ENCODE measurements around the gene POLR3E.
"Not testable (repeated sequence)": the region's sequence is repeated elsewhere in the genome, so short reads cannot be mapped to it uniquely, and the experiment has no call there.

Gene POLR3E

GRCh38 chr16:22292320-22292719 lies 4.9 kb upstream of the POLR3E start:
- no peak for DNase-seq (ENCODE audit: low spot score)

GRCh38 chr16:22293137-22294106 lies 3.8 kb upstream of the POLR3E start:
- DNase-seq (ENCODE audit: low spot score), result no peak

GRCh38 chr16:22296225-22297113 lies 740 bp upstream of the POLR3E start:
- peak; percentile 13 for DNase-seq (ENCODE audit: low spot score)

GRCh38 chr16:22297871-22298733 lies 893 bp downstream of the POLR3E start:
- DNase-seq (ENCODE audit: low spot score), result peak; percentile 70

GRCh38 chr16:22299036-22299435 lies 1.8 kb downstream of the POLR3E start:
- DNase-seq (ENCODE audit: low spot score), result no peak

GRCh38 chr16:22300427-22301071 lies 3.3 kb downstream of the POLR3E start:
- peak; percentile 88 for DNase-seq (ENCODE audit: low spot score)

- DNase-seq (ENCODE audit: low spot score), result not testable (repeated sequence)
Measured at GRCh38 chr16:22301423-22301822, 4.2 kb downstream of the POLR3E start.

GRCh38 chr16:22302776-22303363 lies 5.7 kb downstream of the POLR3E start:
- no peak for DNase-seq (ENCODE audit: low spot score)

GRCh38 chr16:22304411-22304810 lies 7.2 kb downstream of the POLR3E start:
- DNase-seq (ENCODE audit: low spot score), result no peak

- DNase-seq (ENCODE audit: low spot score), result no peak
Measured at GRCh38 chr16:22306788-22307187, 9.6 kb downstream of the POLR3E start.

- DNase-seq (ENCODE audit: low spot score), result no peak
Measured at GRCh38 chr16:22307838-22308237, 10.6 kb downstream of the POLR3E start.

GRCh38 chr16:22308824-22309520 lies 11.8 kb downstream of the POLR3E start:
- DNase-seq (ENCODE audit: low spot score), result no peak

- DNase-seq (ENCODE audit: low spot score), result no peak
Measured at GRCh38 chr16:22311520-22311919, 14.3 kb downstream of the POLR3E start.

GRCh38 chr16:22312897-22313781 lies 15.9 kb downstream of the POLR3E start:
- no peak for DNase-seq (ENCODE audit: low spot score)

- DNase-seq (ENCODE audit: low spot score), result no peak
Measured at GRCh38 chr16:22313876-22314470, 16.8 kb downstream of the POLR3E start.

GRCh38 chr16:22314661-22315626 lies 17.7 kb downstream of the POLR3E start:
- no peak for DNase-seq (ENCODE audit: low spot score)

- no peak for DNase-seq (ENCODE audit: low spot score)
Measured at GRCh38 chr16:22315979-22316378, 18.8 kb downstream of the POLR3E start.

GRCh38 chr16:22316411-22316811 lies 19.2 kb downstream of the POLR3E start:
- DNase-seq (ENCODE audit: low spot score), result no peak

All from globus pallidus (tissue), 1 donor.